HG03457 (cell line): ENCODE measurements around the gene MEG3.

Experiments used
- ATAC-seq: cut with Tn5 transposase; IDR thresholded peaks from one replicate; pipeline ENCODE4 v1.9.1; 2021; ENCODE audit warnings: moderate number of reproducible peaks; ENCODE audit not compliant: unreplicated experiment

Gene MEG3

DNA sequence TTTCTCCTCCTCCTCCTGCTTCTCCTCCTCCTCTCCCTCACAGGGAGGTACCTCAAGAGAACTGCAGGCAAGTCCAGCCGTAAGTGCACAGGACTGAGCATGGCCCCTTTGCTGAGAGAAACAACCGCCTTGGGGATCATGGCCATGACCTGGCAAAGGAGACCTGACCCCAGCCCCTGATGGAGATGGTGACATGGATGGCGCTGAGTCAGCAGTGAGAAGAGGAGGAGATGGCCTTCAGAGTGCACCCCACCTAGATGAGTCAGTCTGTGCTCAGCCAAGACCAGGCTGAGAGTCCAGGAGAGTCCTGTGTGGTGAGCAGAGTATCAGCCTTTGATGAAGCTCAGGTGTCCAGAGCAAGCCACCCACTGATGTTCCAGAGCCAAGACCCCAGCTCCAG is 36.4 kb downstream of the MEG3 start:
- ATAC-seq, result no peak

DNA sequence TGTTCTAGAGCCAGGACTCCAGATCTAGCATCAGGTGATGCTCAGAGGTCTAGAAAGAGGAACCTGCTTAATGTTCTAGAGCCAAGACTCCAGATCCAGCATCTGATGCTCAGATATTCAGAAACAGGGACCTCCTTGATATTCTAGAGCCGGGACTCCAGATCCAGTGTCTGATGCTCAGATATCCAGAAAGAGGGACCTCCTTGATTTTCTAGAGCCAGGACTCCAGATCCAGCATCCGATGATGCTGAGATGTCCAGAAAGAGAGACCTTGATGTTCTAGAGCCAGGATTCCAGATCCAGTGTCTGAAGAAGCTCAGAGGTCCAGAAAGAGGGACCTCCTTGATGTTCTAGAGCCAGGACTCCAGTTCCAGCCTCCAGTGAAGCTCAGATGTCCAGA is 36.9 kb downstream of the MEG3 start:
- ATAC-seq, result no peak

DNA sequence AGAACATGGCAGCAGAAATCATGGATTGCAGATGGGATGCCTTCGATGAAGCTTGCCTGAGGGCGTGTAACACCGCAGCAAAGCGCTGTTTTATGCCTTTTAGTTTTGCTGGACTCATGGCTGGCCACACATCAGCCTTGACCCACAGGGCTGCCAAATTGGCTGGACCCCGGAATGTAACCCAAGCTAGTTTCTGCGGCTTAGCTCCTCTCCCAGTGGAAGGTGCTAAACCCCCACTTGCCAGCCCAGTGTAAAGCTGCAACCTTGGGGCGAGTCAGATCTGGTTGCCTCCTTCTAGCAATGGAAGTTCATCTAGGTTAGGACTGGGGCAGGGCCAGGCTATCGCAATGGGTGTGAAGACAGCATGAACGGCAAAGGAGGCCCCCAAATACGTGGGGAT is 38.3 kb downstream of the MEG3 start:
- no peak for ATAC-seq

DNA sequence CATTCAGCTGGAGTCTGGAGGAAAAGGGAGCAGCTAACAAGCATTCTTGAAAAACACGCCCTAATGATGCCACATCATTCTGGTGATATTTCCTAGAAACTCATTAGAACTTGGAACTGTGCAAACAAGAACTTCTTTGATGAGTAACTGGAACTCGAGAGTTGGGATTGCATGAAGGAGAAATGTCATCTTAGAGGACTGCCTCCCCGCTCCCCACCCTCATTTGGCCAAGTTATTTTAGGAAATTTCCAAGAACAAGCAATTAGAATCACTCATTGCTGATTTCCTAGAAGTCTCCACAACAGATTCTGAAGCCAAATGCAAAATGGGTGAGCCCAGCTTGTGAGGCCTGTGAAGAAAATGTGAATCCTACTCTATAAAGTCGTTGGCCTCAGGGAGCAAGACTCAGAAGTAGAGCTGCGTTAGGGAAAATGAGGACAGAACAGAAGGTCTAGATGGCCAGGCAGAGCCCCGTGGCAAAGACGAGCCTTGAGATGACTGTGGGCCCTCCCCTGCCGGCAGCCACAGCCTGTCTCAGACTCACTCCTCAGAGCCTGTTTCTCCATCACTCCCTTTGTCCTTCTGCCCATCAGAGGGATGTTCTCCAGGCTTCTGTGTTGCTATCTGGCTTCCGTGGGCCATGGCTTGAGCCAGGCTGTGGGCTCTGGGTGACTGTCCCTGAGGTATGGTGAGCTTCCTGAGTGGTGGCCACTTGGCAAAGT is 39.2 kb downstream of the MEG3 start:
- ATAC-seq, result no peak

DNA sequence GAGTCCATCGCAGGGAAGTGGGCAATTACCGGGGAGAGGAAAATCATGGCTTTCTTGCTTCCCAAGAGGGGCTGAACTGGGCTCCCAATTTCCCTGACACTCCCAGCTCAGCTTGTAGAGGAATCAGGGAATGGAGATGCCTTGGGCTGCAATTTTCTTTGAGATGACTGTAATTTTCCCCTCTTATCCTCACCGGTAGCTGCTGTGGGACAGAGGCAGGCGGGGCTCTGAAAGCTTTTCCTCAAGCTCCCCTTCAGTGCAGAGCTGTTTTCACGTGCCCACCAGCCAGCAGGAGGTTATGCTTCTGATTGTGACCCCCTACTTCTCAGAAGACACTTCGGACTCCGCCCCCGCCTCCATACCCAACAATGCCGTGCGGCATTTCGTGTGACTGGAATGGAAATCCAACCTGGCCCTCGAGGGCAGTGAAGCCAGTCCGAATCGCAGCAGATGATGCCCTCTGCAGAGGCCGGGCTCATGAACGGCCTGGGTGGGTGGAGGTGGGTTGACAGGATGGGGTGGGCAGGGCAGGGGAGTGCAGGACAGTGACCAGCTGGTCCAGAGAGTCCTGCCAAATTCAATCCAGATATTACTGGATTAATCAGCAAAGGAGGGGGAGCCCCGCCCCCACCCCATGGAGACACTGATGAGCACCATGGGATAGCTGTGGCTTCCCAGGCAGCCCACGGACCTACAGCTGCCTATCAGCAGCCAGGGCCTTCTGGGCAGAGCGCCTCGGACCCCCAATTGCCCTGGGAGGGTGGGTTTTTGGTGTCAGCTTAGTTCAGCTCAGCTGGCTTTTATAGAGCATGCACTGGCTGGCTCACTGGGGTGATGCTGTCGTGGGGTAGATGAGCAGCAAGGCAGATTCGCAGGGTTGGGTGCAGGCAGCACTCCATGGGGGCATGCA is 40.0 kb downstream of the MEG3 start:
- ATAC-seq, result no peak

DNA sequence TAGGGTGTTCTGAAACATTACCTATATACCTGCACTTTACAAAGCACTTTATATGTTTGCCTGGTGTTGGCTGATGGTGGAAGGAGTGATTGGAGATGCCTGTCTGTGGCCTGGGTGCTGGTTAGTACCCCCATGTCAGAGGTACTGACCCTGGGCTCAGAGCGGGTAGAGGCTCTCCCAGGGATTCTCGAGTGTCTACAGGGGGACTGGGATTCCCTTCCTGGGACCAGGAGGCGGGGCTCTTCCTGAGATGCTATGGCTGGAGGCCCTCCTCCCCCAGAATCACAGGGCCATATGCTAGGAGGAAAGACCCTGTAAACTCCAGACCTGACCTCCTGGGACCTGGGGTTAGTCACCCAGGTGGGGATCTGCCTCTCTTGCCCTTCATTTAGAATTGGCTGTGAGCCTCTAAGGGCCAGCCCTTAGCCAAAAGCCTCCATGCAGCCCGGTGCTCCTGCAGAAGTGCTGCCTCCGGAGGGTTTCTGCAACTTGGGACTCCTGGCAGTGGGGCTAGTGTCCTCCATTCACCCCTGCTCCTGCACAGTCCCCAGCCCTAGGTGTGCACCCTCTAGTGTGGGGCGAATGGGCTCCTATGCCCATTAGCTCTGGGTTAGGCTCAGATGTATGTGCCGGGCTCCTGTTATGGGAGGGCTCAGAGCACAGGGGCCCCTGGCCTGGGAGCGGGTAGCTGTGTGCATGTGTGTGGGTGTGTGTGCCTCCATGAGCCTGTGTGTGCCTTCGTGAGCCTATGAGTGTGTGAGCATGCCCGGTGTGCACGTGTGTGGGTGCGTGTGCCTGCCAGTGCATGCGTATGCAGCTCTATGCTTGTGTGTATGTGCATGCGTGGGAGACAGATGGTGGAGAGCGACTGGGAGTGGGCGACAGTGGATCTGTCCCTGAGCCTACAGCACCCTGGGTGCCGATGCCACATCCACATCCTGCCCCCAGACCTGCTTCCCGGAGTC is 41.0 kb downstream of the MEG3 start:
- ATAC-seq, result no peak

DNA sequence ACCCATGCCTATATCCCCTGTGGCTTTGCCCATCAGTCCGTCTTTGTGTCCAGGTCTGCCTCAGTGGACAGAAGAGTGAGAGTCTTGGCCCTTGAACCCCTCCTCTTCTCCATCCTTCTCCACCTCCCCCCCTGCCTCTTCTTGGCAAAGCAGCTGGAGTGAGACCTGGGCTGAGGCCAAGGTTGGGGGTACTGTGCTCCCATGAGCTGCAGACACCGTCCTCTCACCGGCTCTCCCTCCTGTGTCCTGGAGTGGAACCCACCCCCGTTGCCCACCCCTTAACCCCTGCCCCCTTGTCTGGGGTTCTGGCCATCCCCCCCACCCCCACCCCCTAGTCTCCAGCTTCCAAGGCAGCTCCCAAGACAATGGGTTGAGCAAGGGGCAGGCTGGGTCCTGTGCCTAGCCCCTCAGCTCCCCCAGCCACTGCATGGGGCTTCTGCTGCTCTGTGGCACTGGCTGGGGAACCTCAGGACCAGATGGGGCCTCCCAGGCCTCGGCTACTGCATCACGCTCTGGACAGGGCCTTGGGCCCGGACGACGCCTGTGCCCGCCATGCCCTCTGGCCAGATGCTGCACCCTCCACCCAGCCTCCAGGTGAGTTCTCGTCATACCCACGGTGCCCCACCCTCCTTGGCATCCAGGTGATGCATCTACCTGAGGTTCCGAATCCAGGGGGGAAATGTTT is 41.9 kb downstream of the MEG3 start:
- no peak for ATAC-seq

DNA sequence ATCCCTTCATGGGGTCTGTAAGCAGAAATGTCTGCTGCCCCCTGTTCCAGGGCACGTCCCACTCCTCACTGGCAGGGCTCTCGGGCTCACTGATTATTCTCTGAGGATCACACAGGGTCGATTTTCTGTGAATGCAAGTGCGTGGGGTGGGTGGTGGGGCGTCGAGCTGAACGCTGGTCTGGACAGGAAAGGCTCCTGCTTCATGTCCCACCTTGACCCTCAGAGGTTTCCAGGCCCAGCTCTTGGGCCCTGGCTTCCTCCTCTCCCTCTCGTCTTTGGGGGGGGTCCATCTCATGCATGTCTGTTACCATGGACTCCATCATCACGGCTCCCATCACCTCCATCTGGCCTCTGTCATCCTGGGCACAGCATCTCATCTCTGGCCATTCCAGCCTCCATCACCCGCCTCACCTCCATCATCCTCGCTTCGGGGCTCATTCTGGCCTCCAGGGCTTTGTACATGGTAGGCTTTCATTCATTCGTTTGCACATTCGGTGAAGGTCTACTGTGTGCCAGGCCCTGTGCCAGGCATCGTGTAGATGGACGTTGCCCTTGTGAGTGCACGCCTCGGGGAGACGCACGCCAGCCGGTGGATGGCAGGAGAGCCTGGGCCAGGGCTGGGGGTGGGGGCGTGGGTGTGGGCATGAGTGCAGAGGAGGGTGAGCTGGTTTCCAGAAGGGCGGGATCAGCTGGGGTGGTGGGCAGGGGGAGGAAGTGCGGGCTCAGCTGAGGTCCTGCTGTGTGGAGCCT is 42.9 kb downstream of the MEG3 start:
- ATAC-seq, result no peak

DNA sequence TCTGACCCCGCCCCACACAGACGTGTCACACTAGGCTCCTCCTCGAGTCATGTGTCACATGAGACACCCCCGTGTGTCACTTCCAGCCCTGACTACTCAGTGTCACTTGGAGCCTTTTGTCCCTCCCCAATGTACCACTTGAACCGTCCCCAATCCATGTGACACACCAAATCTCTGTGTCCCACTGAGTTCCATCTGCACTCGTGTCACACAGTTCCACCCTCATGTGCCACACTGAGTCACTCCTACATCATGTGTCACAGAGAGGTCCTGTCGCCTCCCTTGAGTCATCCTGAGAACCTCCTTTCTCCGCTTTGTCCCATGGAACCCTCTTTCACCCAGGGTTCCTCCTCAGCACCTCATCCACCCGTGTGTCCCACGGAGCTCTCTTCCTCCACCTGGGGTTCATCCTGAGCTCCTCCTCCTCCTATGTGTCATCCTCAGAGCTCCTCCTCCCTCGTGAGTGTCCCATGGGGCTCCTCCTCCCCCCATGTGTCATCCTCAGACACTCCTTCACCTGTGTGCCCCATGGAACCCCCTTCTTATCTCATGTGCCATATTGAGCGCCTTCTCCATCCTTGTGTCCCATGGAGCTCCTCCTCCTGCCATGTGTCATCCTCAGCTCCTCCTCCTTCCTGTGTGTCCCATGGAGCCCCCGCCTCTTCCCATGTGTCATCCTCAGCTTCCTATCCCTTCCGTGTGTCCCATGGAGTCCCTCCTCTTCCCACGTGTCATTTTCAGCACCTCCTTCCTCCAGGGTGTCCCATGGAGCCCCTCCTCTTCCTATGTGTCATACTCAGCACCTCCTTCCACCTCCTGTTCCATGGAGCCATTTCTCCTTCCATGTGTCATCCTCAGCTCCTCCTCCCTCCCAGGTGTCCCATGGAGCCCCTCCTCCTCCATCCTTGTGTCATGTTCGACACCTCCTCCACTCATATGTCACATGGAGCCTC is 45.6 kb downstream of the MEG3 start:
- no peak for ATAC-seq

DNA sequence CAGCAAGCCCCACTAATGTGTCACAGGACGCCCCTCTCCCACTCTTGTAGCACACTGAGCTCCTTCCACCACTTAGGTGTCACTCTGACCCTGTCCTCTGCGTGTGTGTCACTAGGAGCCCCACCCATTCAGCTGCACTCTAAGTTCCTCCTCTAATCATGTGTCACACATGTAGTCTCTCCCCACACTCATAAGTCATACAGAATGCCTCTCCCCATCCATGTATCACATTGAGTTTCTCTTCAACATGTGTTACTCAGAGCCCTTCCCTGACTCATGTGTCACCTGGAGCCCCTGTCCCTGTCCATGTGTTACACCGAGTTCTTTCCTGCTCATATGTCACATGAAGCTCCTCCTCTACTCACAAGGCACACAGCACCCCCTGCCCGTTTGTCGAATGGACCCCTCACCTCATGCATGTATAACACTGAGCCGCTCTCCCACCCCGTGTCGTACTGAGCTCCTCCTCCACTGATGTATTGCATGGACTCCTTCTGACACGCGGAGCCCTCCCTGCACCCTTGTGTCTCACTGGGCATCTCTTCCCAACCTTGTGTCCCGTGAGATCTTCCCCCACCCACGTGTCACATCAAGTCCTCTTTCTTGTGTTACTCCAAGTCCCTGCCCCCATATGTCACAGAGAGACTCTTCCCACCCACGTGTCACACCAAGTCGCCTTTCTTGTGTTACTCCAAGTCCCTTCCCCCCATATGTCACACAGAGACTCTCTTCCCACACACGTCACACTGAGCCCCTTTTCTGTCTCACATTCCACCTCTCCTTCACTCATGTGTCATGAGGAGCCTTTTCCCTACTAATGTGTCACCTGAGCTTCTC is 46.6 kb downstream of the MEG3 start:
- no peak for ATAC-seq

DNA sequence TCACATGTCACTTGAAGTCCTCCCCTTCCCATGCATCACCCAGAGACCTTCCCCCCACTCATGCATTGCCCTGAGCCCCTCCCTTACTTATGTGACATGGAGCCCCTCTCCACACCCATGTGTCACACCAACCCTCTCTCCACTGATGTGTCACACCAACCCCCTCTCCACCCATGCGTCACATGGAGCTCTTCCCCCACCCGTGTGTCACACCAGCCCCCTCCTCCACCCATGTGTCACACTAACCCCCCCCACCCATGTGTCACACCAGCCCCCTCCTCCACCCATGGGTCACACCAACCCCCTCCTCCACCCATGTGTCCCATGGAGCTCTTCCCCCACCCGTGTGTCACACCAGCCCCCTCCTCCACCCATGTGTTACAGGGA is 47.2 kb downstream of the MEG3 start:
- no peak for ATAC-seq

DNA sequence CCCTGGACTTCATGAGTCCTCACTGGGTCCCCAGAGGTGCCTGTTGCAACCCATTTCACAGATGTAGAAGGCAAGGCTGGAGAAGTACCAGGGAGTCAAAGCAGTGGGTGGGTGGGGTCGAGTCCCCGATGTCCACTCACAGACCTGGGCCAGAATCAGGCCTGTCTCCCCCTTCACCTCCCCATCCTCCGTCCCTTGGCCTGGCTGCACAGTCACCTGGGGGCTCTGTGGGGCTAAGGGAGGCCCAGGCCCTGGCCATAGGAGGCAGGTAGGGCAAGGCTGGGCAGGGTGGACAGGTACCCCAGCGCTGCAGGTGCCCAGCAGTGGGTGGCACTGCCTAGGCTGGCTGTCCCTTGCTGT is 48.1 kb downstream of the MEG3 start:
- ATAC-seq, result no peak

DNA sequence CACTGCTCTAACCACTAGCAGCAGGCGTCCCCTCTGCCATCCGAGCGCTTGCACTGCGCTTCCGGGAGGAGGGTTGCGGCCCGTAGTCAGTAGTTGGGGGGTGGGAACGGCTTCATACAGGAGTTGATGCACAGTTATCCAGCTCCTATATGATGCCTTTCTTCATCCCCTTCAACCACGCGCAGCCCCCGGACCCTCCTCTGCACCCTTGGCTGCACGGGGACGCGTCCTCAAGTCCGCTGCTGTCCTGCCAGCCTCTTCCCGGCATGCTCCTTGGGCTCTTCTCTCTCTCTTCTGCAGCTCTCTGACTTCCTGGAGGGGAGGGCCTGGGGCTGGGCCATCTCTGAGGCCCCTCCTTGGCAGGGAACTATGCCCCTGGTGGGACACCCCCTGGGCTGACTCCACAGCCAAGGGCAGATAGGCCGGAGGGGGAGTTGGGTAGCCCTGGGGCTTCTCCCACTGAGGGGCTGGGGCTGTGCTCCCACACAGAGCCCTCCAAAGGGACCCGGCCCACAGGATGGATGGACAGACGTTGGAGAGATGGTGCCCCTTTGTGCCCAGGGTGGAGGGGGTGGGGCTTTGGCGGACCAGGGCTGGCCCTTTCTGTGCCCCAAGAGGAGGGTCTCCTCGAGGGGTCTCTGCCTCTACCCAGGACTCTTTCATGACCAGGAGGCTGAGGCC is 48.6 kb downstream of the MEG3 start:
- ATAC-seq, result no peak

DNA sequence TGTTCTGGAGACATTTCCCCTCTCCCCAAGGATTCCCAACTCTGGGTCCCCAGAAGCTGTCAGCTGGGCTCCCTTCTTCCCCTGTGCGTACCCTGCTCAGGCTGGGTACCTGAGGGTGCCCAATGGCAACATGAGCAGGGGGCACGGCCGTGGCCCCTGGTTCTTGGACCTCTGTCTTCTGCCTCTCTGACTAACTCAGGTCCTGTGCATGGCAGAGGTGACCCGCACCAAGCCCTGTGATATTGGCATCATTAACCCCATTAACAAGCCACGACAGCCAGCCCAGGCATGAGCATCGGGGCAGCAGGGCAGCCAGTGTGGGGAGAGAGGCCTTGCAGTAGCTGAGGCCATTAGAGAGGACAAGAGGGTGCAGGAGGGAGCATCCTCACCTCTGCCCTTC is 49.2 kb downstream of the MEG3 start:
- no peak for ATAC-seq

DNA sequence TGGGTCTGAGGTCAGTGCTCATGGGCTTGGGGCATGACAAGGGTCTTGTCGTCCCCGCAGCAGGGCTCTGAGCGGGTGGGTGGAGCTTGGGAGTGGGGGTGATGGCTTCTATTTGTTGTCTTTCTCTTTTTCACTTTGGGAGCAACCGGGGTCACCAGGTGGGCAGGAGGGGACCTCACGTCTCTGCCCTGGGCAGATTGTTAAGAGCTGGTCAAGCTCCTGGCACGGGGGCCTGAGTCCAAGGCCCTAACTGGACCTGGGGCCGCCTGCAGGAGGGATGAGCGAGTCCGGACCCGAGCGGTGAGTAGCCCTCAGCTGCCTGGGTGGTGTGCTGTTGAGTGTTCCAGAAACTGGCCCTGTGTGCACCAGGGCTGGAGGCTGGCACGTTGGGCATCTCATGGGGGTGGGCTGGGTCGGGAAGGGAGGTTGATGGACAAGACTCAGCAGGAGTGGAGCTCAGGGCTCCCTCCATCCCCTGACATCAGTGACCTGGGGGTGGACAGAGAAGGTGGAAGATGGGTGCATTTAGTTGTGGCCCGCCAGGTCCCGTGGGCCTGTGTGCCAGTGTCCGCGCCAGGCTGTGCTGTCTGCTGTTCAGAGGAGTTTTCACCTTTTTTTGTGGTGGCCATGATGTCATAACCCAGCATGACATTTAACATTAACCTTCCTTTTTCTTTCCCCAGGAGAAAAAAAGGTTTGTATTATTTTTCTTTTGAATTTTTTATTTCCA is 50.1 kb downstream of the MEG3 start:
- ATAC-seq, result no peak

DNA sequence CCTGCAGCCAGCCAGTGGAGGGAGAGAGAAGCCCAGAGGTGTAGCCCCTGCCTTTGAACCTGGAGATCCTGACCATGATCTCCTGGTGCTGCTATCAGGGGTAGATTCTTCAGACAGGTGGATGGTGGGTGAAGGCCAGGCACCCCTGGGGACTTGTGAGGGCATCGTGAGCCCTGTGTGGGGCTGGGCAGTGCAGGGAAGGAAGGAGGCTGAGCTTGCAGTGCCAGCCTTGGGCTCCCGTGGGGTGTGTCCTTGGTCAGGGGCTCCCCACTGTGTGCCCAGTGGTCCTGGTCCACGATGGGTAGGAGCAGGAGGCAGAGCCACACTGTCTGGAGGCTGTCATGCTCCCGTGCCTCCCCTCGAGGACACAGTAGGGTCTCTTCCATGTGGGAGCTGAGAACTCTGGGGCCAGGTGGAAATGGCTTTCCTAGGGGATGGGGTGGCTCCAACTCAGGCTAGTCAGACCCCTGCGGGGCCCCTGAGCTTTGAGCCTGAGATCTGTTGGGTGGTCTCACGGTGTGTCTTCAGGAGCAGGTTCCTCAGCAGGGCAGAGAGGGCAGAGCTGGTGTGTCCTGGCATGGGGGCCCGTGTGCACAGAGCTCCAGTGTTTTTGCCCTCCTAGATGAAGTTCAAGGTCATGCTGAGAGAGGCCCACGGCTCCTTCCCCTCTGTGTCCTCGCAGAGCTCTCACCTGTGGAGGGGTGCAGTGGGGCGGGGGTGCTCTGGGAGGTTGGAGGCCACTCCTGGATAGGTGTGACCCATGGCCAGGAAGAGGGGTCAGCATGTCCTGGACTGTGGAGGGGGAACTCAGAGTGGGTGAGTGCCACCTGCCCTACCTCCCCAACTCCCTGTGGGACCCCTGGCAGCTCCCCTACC is 52.6 kb downstream of the MEG3 start:
- no peak for ATAC-seq
